ENCODE results near the gene HEPACAM2. TPM values are rescaled to one million over a fixed set of nuclear protein-coding genes. Genes with fewer than 3 reads are reported as not detected.

HEPACAM2 gene
- total RNA-seq, 1 donor from 2014 or later, result 0.10 TPM

- no peak for DNase-seq (ENCODE audit: low read depth)
Observed at GRCh38 chr7:93202594-93203250, 23.5 kb downstream of the HEPACAM2 start.

DNA sequence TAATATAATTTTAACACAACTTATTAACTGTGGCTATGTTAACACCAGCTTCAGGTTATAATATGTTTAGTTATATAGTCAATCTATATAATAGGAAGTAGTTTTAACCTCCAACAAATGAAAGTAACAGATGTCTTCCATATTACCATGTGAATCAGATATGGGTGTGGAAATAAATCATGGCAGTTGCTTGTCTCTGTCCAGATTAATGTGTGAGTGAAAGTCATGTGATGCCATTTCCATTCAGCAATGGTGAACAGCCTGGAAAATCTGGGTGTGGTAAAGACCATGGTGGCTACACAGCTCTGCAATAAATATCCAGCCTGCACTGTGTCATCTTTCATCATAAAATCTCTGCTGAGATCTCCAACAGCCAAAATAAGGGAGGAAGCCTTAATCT lies 27.8 kb downstream of the HEPACAM2 start:
- no peak for DNase-seq (ENCODE audit: low read depth)

DNA sequence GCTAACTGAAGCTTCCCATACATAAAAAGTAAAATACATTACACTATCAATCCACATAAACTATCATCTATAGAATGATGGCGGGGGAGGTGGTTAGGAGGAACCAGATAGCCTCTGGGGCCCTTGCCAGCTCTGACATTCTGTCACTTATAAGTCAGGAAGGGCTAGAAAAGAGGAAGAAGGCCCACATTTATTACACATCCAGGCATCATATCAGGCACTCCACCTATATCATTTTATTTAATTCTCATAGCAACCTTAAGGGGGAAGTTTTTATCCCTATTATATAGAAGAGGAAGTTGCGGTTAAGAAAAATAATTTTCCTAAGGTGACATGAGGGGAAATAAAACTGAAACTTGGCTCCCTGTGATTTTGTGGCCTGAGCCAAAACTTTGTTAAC lies 29.9 kb downstream of the HEPACAM2 start:
- DNase-seq (ENCODE audit: low read depth), result no peak

DNA sequence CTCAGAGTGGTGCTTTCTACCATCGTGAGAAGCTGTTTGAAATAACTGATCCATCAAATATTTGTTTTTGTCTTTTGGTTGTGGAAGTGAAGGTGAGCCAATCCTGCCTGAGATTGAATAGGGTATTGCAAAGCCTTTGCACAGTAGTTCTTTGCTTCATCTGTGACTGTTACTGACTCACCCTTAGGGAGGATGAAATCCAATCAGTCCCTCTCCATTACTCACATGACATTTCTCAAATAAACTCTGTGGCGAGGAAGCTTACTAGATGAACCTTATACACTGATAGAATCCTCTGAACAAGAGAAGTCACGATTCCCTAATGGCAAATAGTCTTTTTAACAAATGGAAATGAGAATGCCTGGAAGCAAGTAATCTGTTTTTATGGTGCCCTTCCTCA lies 31.9 kb downstream of the HEPACAM2 start:
- peak; percentile 29 for DNase-seq (ENCODE audit: low read depth)

- no peak for DNase-seq (ENCODE audit: low read depth)
Observed at GRCh38 chr7:93188870-93189634, 37.2 kb downstream of the HEPACAM2 start.

GRCh38 chr7:93185303-93186027 lies 40.8 kb downstream of the HEPACAM2 start:
- no peak for DNase-seq (ENCODE audit: low read depth)

- no peak for DNase-seq (ENCODE audit: low read depth)
Observed at GRCh38 chr7:93179173-93179572, 47.1 kb downstream of the HEPACAM2 start.

DNA sequence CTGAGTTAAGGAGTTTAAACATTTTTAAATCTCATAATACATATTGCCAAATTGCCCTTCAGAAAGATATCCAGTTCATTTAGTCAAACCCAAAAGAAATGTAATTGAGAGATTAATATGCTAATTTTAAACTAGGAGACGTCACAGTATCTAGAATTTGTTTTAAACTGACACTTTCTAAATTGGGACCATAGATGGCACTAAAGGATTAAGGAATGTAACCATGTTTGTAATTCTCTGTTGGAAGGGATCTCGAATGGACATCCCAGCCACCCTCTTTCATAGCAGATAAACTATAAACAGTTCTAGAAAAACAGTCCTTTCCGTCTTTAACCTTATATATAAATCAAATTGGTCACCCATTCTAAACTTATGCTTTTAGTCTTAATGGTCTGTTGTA lies 48.1 kb downstream of the HEPACAM2 start:
- DNase-seq (ENCODE audit: low read depth), result peak; percentile 26

- no peak for DNase-seq (ENCODE audit: low read depth)
Observed at GRCh38 chr7:93176992-93177580, 49.2 kb downstream of the HEPACAM2 start.

- DNase-seq (ENCODE audit: low read depth), result no peak
Observed at GRCh38 chr7:93175219-93175618, 51.0 kb downstream of the HEPACAM2 start.

DNA sequence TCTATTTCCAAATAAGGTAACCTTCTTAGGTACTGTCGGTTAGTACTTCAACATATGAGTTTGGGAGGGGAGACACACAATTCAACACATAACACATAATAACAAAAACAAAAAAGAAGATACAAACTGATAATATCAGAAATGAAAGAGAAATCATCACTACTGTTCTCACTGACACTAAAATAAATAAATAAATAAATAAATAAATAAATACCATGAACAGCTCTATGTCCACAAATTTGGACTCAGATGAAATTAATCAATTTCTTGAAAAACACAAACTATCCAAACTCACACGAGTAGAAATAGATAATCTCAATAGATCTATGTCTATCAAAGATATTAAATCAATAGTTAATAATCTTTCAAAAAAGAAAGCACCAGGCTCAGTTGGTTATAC lies 53.6 kb downstream of the HEPACAM2 start:
- DNase-seq (ENCODE audit: low read depth), result no peak

- no peak for DNase-seq (ENCODE audit: low read depth)
Observed at GRCh38 chr7:93171606-93172226, 54.6 kb downstream of the HEPACAM2 start.

GRCh38 chr7:93165447-93165846 lies 60.8 kb downstream of the HEPACAM2 start:
- no peak for DNase-seq (ENCODE audit: low read depth)

GRCh38 chr7:93164766-93165165 lies 61.5 kb downstream of the HEPACAM2 start:
- no peak for DNase-seq (ENCODE audit: low read depth)

- DNase-seq (ENCODE audit: low read depth), result no peak
Observed at GRCh38 chr7:93161181-93161762, 65.0 kb downstream of the HEPACAM2 start.

DNA sequence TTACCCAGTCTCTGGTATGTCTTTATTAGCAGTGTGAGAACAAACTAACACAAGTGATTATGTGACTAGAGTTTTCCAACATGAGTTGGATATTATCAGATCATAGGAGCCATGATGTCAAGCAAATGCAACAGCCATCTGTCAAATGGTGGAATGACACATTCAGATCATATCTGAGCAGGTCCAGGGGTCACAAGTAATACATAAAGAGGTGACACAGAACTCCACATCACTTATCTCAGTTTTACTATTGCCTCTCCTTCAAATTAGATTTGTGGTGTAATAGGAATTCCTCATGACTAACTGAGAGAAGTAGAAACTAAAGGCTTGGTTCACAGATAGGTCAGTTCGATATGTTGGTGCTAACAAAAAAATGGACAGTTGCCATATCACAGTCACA lies 65.9 kb downstream of the HEPACAM2 start:
- DNase-seq (ENCODE audit: low read depth), result peak; percentile 24

DNA sequence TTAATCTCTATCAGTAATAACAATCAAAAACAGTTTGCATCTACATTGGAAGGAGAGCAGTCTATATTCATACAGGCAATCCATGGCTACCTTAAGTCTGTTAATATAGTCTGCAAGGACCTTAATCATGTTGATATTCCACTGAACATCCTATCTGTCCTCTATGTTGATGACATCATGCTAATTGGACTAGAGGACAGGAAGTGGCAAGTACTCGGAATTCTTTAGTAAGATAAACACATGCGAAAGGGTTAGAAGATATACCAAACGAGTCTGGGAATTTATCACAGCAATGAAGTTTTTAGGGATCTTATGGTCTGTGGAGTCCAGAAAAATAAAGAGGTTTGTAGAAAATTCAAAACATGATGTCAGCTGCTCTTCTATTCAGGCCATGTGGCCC lies 66.8 kb downstream of the HEPACAM2 start:
- no peak for DNase-seq (ENCODE audit: low read depth)

- DNase-seq (ENCODE audit: low read depth), result peak; percentile 25
Observed at GRCh38 chr7:93156884-93157283, 69.4 kb downstream of the HEPACAM2 start.

DNA sequence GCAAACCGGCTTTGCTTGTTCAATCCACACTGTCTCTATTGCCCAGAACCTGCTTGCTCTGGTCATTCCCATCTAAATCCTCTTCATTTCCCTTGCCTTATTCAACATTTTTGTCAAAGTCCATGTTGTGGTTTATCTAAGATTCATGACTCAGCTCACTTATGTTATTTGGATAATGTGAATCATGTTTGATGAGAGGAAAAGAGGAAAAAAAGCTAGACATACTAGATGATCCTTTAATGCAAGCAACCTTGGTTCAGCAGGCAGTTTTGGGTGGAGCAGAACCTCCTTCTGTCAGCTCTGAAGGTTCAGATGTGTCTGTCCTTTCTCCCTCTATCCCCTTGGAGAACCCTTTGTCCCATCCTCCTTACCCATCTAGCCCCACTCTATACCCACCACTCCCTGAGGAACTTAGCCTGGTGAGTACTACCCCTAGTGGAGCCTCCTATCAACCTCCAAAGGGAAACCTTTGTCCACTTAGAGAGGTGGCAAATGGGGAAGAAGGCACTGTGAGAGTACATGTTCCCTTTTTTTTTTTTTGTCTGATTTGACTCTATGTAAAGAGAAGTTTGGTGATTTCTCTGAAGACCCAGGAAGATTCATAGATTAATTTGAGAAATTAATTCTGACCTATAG lies 76.0 kb downstream of the HEPACAM2 start:
- peak; percentile 31 for DNase-seq (ENCODE audit: low read depth)

DNA sequence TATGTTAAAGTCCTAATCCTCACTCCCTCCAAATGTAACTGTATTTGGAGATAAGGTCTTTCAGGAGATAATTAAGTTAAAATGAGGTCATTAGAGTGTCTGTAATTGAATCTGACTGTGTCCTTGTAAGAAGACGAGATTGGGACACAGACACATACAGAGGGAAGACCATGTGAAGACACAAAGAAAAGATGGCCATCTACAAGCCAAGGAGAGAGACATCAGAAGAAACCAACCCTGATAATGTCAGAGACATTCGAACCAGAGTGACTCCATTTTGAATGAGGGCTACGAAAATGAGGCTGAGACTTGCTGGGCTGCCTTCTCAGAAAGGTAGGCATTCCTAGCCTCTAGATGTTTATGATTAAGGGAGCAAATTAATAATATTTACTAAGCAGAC lies 77.5 kb downstream of the HEPACAM2 start:
- DNase-seq (ENCODE audit: low read depth), result no peak

- DNase-seq (ENCODE audit: low read depth), result peak; percentile 41
Observed at GRCh38 chr7:93148144-93148543, 78.1 kb downstream of the HEPACAM2 start, which contains the start of gene SAMD9L. TSS of gene SAMD9L (minus strand) at chr7:93148385. CDS start at chr7:93135971, 12,414 bp downstream.

All from renal cortical epithelial cell (primary cell).